Measurements from ENCODE around the gene ME1. TPM values are rescaled to one million over a fixed set of nuclear protein-coding genes. Genes with fewer than 3 reads are reported as not detected.
A peak's percentile ranks its signal among the peaks of the same experiment; 100 is the strongest.

ME1 gene
- total RNA-seq (2022) (16.7 and 17.8 TPM in 2 replicates), Bru-seq, nascent RNA (percentile 66 among the genes with signal in this experiment), BruChase-seq, experiment 1, labeled RNA remaining after a 6-hour chase (percentile 50 among the genes with signal in this experiment), BruChase-seq, experiment 2, labeled RNA remaining after a 2-hour chase (percentile 50 among the genes with signal in this experiment)
- long read RNA-seq, transcript ME1-201 (14 exons, 3,371 nt): major isoform, 40 of 52 reads
- long read RNA-seq, partial matches to known transcripts: 8 of 52 reads
- long read RNA-seq, other reads (novel, unspliced or antisense): 4 of 52 reads

GRCh38 chr6:83430611-83431544 is at the start of gene ME1:
TSS of gene ME1 (minus strand) at chr6:83431051. CDS start at chr6:83430954, 97 bp downstream.
- H3K4me3 Mint-ChIP-seq (ENCODE audit: unreplicated experiment): peak within 1 kb of the TSS; percentile 74
- ChIA-PET POLR2A (interaction anchor here (1.2 to 2.2 kb wide), 3 partner anchors 34 to 361 kb away, joined by 3 to 12 read pairs (median 6); no protein-coding TSS in a partner anchor), CTCF (interaction anchor here (1.8 kb wide), 1 partner anchor 81 kb away, joined by 7 read pairs; the partner anchor contains the start of gene PRSS35)
- intact Hi-C loops (cut with micrococcal nuclease): loop anchor here (5.0 to 10.0 kb wide), 3 partner anchors 36 to 1186 kb away; partner anchors contain the start of genes IBTK and PRSS35
- no peak for TF ChIP-seq CTCF (IDR thresholded peaks at IDR 0.05; ENCODE audit: unreplicated experiment)
- peak; percentile 86 for DNase-seq (ENCODE audit: unreplicated experiment)
- H3K27ac Mint-ChIP-seq (ENCODE audit: low read depth, unreplicated experiment): peak within 1 kb of the TSS; percentile 73
- peaks cover 16% of the 10 kb centered on the region for H3K4me1 Mint-ChIP-seq (ENCODE audit: insufficient read depth, unreplicated experiment)
- BruUV-seq (replicated peaks): no TSS peak
- no peaks in the 10 kb centered on the region for H3K27me3 Mint-ChIP-seq (ENCODE audit: insufficient read depth, unreplicated experiment)
- H3K9me3 Mint-ChIP-seq (ENCODE audit: unreplicated experiment): peaks cover 8% of the 10 kb centered on the region
- no peaks in the 10 kb centered on the region for H3K36me3 Mint-ChIP-seq (ENCODE audit: insufficient read depth, unreplicated experiment)

- BruUV-seq (replicated peaks): no TSS peak
- intact Hi-C loops (cut with micrococcal nuclease): no loop called here
- H3K4me3 Mint-ChIP-seq (ENCODE audit: unreplicated experiment): no peak overlapping the region
These were observed 49.6 kb upstream of the ME1 start for GRCh38 chr6:83480470-83480869.

GRCh38 chr6:83479389-83479788 is 48.5 kb upstream of the ME1 start:
- POLR2A ChIA-PET: interaction anchor here (0.5 to 1.6 kb wide), 2 partner anchors 52 to 393 kb away, joined by 5 read pairs; no protein-coding TSS in a partner anchor
- intact Hi-C loops (cut with micrococcal nuclease): no loop called here
- Mint-ChIP-seq H3K27me3 (ENCODE audit: insufficient read depth, unreplicated experiment) (no peaks in the 10 kb centered on the region), H3K27ac (ENCODE audit: low read depth, unreplicated experiment) (no peak overlapping the region), H3K4me3 (ENCODE audit: unreplicated experiment) (no peak overlapping the region), H3K36me3 (ENCODE audit: insufficient read depth, unreplicated experiment) (no peaks in the 10 kb centered on the region), H3K9me3 (ENCODE audit: unreplicated experiment) (no peaks in the 10 kb centered on the region), H3K4me1 (ENCODE audit: insufficient read depth, unreplicated experiment) (no peaks in the 10 kb centered on the region)
- DNase-seq (ENCODE audit: unreplicated experiment): no peak
- CTCF ChIA-PET: interaction anchor here (0.9 to 2.9 kb wide), 3 partner anchors 33 to 257 kb away, joined by 4 to 15 read pairs (median 6); partner anchors contain the start of gene PRSS35
- TF ChIP-seq CTCF (IDR thresholded peaks at IDR 0.05; ENCODE audit: unreplicated experiment): no peak
- BruUV-seq (replicated peaks): no TSS peak

More at GRCh38 chr6:83480470-83480869, 49.6 kb upstream of the ME1 start:
- CTCF ChIA-PET: interaction anchor here (0.6 to 2.9 kb wide), 4 partner anchors 12 to 1224 kb away, joined by 3 to 15 read pairs (median 4); partner anchors contain the start of gene PRSS35
- Mint-ChIP-seq H3K4me1 (ENCODE audit: insufficient read depth, unreplicated experiment) (no peaks in the 10 kb centered on the region), H3K36me3 (ENCODE audit: insufficient read depth, unreplicated experiment) (no peaks in the 10 kb centered on the region), H3K27ac (ENCODE audit: low read depth, unreplicated experiment) (no peak overlapping the region), H3K9me3 (ENCODE audit: unreplicated experiment) (no peaks in the 10 kb centered on the region), H3K27me3 (ENCODE audit: insufficient read depth, unreplicated experiment) (no peaks in the 10 kb centered on the region)
- peak; percentile 54 for DNase-seq (ENCODE audit: unreplicated experiment)
- POLR2A ChIA-PET: interaction anchor here (1.6 to 1.7 kb wide), 2 partner anchors 16 to 53 kb away, joined by 4 to 5 read pairs; no protein-coding TSS in a partner anchor
- TF ChIP-seq CTCF (IDR thresholded peaks at IDR 0.05; ENCODE audit: unreplicated experiment): no peak
